ENCODE measurements around the gene CACNG1. TPM values are rescaled to one million over a fixed set of nuclear protein-coding genes. Genes with fewer than 3 reads are reported as not detected.
"Not testable (repeated sequence)": the region's sequence is repeated elsewhere in the genome, so short reads cannot be mapped to it uniquely, and the experiment has no call there.

CACNG1 gene
- total RNA-seq, 2 donors from 2014 or later: not detected

- no peaks in the 10 kb centered on the region for H3K27me3 ChIP-seq (replicated peaks; ENCODE audit: insufficient read depth)
- no peaks in the 10 kb centered on the region for H3K9me3 ChIP-seq
- no peak overlapping the region for H3K27ac ChIP-seq
- no peaks in the 10 kb centered on the region for H3K36me3 ChIP-seq
- H3K4me1 ChIP-seq (ENCODE audit: control insufficient read depth in 1 of 2, low read depth in 2 of 2): no peaks in the 10 kb centered on the region
- no peak for DNase-seq (ENCODE audit: low spot score)
- H3K4me3 ChIP-seq: no peak overlapping the region
- no peak for TF ChIP-seq CTCF (IDR thresholded peaks at IDR 0.05)
- no peak for ATAC-seq (ENCODE audit: insufficient number of reproducible peaks, low FRiP score, low read depth)
Measured at GRCh38 chr17:67032985-67033384, 11.4 kb upstream of the CACNG1 start.

- no peak for TF ChIP-seq CTCF (IDR thresholded peaks at IDR 0.05)
- no peaks in the 10 kb centered on the region for H3K9me3 ChIP-seq
- DNase-seq (ENCODE audit: low spot score) (no peak), ATAC-seq (ENCODE audit: insufficient number of reproducible peaks, low FRiP score, low read depth) (no peak)
- H3K27me3 ChIP-seq (replicated peaks; ENCODE audit: insufficient read depth): no peaks in the 10 kb centered on the region
- H3K36me3 ChIP-seq: no peaks in the 10 kb centered on the region
- H3K27ac ChIP-seq: no peak overlapping the region
- H3K4me1 ChIP-seq (ENCODE audit: control insufficient read depth in 1 of 2, low read depth in 2 of 2): no peaks in the 10 kb centered on the region
- H3K4me3 ChIP-seq: no peak overlapping the region
Measured at GRCh38 chr17:67033613-67034012, 10.7 kb upstream of the CACNG1 start.

GRCh38 chr17:67035131-67036083 is 8.9 kb upstream of the CACNG1 start:
- no peaks in the 10 kb centered on the region for H3K27me3 ChIP-seq (replicated peaks; ENCODE audit: insufficient read depth)
- H3K4me1 ChIP-seq (ENCODE audit: control insufficient read depth in 1 of 2, low read depth in 2 of 2): no peaks in the 10 kb centered on the region
- H3K36me3 ChIP-seq: no peaks in the 10 kb centered on the region
- no peak overlapping the region for H3K27ac ChIP-seq
- DNase-seq (ENCODE audit: low spot score) (no peak), ATAC-seq (ENCODE audit: insufficient number of reproducible peaks, low FRiP score, low read depth) (no peak)
- H3K4me3 ChIP-seq: no peak overlapping the region
- H3K9me3 ChIP-seq: no peaks in the 10 kb centered on the region
- no peak for TF ChIP-seq CTCF (IDR thresholded peaks at IDR 0.05)

GRCh38 chr17:67038861-67039365 is 5.4 kb upstream of the CACNG1 start:
- no peaks in the 10 kb centered on the region for H3K27me3 ChIP-seq (replicated peaks; ENCODE audit: insufficient read depth)
- no peaks in the 10 kb centered on the region for H3K36me3 ChIP-seq
- H3K27ac ChIP-seq: no peak overlapping the region
- no peak overlapping the region for H3K4me3 ChIP-seq
- no peak for TF ChIP-seq CTCF (IDR thresholded peaks at IDR 0.05)
- H3K9me3 ChIP-seq: no peaks in the 10 kb centered on the region
- DNase-seq (ENCODE audit: low spot score) (no peak), ATAC-seq (ENCODE audit: insufficient number of reproducible peaks, low FRiP score, low read depth) (no peak)
- no peaks in the 10 kb centered on the region for H3K4me1 ChIP-seq (ENCODE audit: control insufficient read depth in 1 of 2, low read depth in 2 of 2)

- H3K36me3 ChIP-seq: no peaks in the 10 kb centered on the region
- no peak overlapping the region for H3K4me3 ChIP-seq
- ATAC-seq (ENCODE audit: insufficient number of reproducible peaks, low FRiP score, low read depth) (no peak), DNase-seq (ENCODE audit: low spot score) (no peak)
- H3K4me1 ChIP-seq (ENCODE audit: control insufficient read depth in 1 of 2, low read depth in 2 of 2): no peaks in the 10 kb centered on the region
- no peak overlapping the region for H3K27ac ChIP-seq
- no peak for TF ChIP-seq CTCF (IDR thresholded peaks at IDR 0.05)
- no peaks in the 10 kb centered on the region for H3K9me3 ChIP-seq
- no peaks in the 10 kb centered on the region for H3K27me3 ChIP-seq (replicated peaks; ENCODE audit: insufficient read depth)
Measured at GRCh38 chr17:67040652-67041051, 3.7 kb upstream of the CACNG1 start.

GRCh38 chr17:67041119-67041518 is 3.2 kb upstream of the CACNG1 start:
- not testable (repeated sequence) for H3K36me3 ChIP-seq; H3K4me1 ChIP-seq (ENCODE audit: control insufficient read depth in 1 of 2, low read depth in 2 of 2); H3K9me3 ChIP-seq; H3K27me3 ChIP-seq (replicated peaks; ENCODE audit: insufficient read depth); DNase-seq (ENCODE audit: low spot score); ATAC-seq (ENCODE audit: insufficient number of reproducible peaks, low FRiP score, low read depth); H3K27ac ChIP-seq; H3K4me3 ChIP-seq
